Bronchial epithelial cell (primary cell): ENCODE measurements around the gene VPS41. TPM values are rescaled to one million over a fixed set of nuclear protein-coding genes. Genes with fewer than 3 reads are reported as not detected.

Experiments used
- DNase-seq: peaks from one replicate; pipeline ENCODE4 v3.0.0-alpha.2; 2010; ENCODE audit warnings: low read depth
- FAIRE-seq: peaks from 2 replicates; lab custom pipeline; 2011; peaks lifted over from hg19 to GRCh38; lab: Jason Lieb, UNC
- H3K27me3 ChIP-seq: 2 replicates; pipeline ENCODE4 v1.5.1; 2011; ENCODE audit warnings: low read length; ENCODE audit not compliant: control insufficient read depth, insufficient read depth
- H3K36me3 ChIP-seq: 2 replicates; pipeline ENCODE4 v1.5.1; 2011; ENCODE audit warnings: low read length; ENCODE audit not compliant: control insufficient read depth, insufficient read depth
- H3K4me3 ChIP-seq: 2 replicates; pipeline ENCODE4 v1.5.1; 2011; ENCODE audit warnings: mild to moderate bottlenecking, low read depth, low read length, control low read depth
- total RNA-seq: library from RNA; depleted of rRNA; stranded (reverse); fragments of >200 nt; gene quantifications from 2 replicates; pipeline ENCODE4 v1.2.1, GENCODE V29; 2014
- TF ChIP-seq, protein P1 (sequence below): IDR thresholded peaks from 2 replicates; pipeline ENCODE4 v1.5.1; 2011; ENCODE audit warnings: mild to moderate bottlenecking, moderate library complexity, low read length, control low read depth, inconsistent platforms; ENCODE audit not compliant: insufficient read depth, severe bottlenecking

Gene VPS41
- total RNA-seq, 1 donor from 2014 or later = 32.9 TPM

DNA sequence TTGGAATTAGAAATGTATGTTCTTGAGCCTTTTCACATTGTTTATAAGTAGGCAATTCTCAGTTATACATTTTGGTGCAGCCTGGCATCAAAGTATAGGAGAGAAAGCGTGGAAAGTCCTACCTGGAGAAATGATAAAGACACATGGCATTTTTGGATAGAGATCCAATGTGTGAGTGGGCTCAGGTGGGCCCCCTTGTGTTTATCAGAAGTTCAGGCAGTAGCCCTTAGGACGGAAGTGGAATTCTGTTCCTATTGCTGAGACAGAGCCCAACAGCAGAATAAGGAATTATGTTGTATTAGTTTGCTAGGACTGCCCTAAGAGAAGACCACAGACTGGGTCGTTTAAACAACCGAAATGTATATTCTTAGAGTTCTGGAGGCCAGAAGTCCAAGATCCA is 192.6 kb downstream of the VPS41 start:
- no peak overlapping the region for H3K4me3 ChIP-seq
- no peak for FAIRE-seq
- peaks cover under 1% of the 10 kb centered on the region for H3K36me3 ChIP-seq
- DNase-seq = no peak
- TF ChIP-seq, protein P1, sequence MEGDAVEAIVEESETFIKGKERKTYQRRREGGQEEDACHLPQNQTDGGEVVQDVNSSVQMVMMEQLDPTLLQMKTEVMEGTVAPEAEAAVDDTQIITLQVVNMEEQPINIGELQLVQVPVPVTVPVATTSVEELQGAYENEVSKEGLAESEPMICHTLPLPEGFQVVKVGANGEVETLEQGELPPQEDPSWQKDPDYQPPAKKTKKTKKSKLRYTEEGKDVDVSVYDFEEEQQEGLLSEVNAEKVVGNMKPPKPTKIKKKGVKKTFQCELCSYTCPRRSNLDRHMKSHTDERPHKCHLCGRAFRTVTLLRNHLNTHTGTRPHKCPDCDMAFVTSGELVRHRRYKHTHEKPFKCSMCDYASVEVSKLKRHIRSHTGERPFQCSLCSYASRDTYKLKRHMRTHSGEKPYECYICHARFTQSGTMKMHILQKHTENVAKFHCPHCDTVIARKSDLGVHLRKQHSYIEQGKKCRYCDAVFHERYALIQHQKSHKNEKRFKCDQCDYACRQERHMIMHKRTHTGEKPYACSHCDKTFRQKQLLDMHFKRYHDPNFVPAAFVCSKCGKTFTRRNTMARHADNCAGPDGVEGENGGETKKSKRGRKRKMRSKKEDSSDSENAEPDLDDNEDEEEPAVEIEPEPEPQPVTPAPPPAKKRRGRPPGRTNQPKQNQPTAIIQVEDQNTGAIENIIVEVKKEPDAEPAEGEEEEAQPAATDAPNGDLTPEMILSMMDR = no peak
- H3K27me3 ChIP-seq = no peaks in the 10 kb centered on the region

DNA sequence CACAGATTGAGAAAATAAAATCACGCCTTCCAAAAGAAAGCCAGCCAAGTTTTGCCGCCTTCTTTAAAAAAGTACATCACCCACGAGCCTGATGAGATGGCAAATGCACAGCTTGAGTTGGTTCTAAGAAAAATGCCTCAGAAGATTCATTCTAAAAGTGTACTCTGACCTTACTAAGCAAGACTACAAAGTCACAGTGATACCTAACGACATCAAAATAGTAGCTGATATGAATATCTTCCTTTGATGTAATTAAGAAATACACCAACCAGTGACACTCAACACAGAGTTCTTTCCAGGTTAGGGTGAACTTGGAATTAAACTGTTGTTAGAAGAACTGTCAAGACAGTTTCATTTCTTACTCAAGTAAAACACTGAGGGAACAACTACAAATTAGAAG is 199.9 kb downstream of the VPS41 start:
- TF ChIP-seq, protein P1 = no peak
- Histone ChIP-seq H3K36me3 (no peaks in the 10 kb centered on the region), H3K4me3 (no peak overlapping the region), H3K27me3 (no peaks in the 10 kb centered on the region)
- FAIRE-seq (no peak), DNase-seq (no peak)

DNA sequence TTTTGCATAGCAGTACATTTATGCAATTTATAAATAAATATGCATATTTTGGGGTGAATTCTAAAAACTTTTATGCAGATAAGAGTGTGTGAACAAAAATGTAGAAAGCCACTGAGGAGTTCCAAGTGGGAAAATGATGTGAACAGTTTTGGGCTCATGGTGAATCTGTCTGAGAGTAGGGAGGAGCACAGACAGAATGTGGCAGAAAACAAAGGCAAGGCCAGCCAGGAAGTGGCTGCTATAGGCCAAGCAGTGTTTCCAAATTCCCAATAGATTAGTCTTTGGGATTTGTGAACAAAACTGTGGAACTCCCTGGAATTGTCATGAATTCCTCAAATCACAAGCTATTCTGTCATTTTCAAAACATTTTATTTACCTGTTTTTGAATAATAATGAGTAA is 204.2 kb downstream of the VPS41 start:
- DNase-seq (peak; percentile 4), FAIRE-seq (no peak)
- TF ChIP-seq, protein P1 = no peak
- H3K27me3 ChIP-seq = no peaks in the 10 kb centered on the region
- no peaks in the 10 kb centered on the region for H3K36me3 ChIP-seq
- H3K4me3 ChIP-seq = no peak overlapping the region

DNA sequence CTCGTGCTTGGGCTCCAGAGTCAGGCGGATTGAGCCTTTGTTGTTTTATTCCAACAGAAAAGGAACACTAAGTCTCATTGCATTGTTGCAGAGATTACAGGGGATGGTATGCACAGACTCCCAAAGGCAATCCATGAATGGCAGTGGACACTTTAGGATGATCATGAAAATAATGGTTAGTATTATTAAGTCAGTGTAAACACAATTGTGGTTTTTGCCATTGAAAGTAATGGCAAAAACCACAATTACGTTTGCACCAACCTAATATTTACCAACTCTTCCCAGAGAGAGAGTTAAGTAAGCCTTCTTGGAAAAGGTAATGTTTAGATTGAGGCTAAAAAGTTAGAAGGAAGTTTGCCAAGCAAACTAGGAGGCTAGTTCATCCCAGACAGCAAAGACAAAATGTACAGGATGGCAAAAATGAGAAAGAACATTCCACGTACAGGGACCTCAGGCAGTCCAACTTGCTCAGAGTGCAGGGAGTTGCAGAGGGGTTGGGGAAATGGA is 204.9 kb downstream of the VPS41 start:
- peak; percentile 50 for FAIRE-seq
- no peak overlapping the region for H3K4me3 ChIP-seq
- peak; percentile 37 for DNase-seq
- TF ChIP-seq, protein P1 = no peak
- no peaks in the 10 kb centered on the region for H3K27me3 ChIP-seq
- no peaks in the 10 kb centered on the region for H3K36me3 ChIP-seq

DNA sequence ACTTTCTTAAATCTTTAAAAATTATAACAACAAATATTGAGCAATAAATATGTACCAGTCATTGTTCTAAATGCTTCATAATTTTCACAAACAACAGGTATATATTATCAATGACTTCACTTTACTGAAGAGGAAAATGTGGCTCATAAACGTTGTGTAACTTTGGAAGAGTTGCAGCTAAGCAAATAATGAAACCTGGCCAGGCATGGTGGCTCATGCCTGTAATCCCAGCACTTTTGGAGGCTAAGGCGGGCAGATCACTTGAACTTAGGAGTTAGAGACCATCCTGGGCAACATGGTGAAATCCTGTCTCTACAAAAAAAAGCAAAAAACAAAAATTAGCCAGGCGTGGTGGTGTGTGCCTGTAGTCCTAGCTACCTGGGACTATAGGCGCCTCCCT is 205.9 kb downstream of the VPS41 start:
- FAIRE-seq (no peak), DNase-seq (peak; percentile 87)
- TF ChIP-seq, protein P1 = no peak
- no peaks in the 10 kb centered on the region for H3K27me3 ChIP-seq
- no peaks in the 10 kb centered on the region for H3K36me3 ChIP-seq
- H3K4me3 ChIP-seq = no peak overlapping the region

- Histone ChIP-seq H3K27me3 (no peaks in the 10 kb centered on the region), H3K4me3 (no peak overlapping the region), H3K36me3 (no peaks in the 10 kb centered on the region)
- FAIRE-seq (peak; percentile 77), DNase-seq (peak; percentile 90)
- TF ChIP-seq, protein P1 = no peak
Measured at GRCh38 chr7:38702002-38702535, 206.9 kb downstream of the VPS41 start.
